H54 (cell line): ENCODE results near the gene ZYG11B.
A peak's percentile ranks its signal among the peaks of the same experiment; 100 is the strongest.
"Not testable (repeated sequence)": the region's sequence is repeated elsewhere in the genome, so short reads cannot be mapped to it uniquely, and the experiment has no call there.

Experiments
- DNase-seq: peaks from one replicate; pipeline ENCODE4 v3.0.0; 2011; ENCODE audit warnings: low spot score, mixed read lengths; ENCODE audit not compliant: insufficient read length
- FAIRE-seq: peaks from 3 replicates; lab custom pipeline; 2011; peaks lifted over from hg19 to GRCh38; lab: Jason Lieb, UNC
- POLR2A ChIP-seq: IDR thresholded peaks from 2 replicates; pipeline ENCODE4 v1.6.1; 2011; ENCODE audit warnings: low read depth, mild to moderate bottlenecking, low read length

The ZYG11B gene

DNA sequence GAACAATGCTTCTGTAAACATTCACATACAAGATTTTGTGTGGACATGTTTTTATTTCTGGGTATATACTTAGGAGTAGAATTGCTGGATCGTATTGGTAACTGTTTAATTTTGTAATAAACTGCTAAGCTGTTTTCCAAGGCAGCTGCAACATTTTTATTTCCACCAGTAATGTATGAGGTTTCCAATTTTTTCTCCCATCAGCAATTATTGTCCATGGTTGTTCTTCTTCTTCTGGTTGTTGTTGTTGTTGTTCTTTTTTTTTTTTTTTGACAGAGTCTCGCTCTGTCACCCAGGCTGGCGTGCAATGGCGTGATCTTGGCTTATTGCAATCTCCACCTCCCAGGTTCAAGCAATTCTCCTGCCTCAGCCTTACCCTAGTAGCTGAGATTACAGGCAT, 26.9 kb downstream of the ZYG11B start:
- DNase-seq (no peak), FAIRE-seq (no peak)
- no peak for TF ChIP-seq POLR2A

- FAIRE-seq (no peak), DNase-seq (no peak)
- TF ChIP-seq POLR2A = no peak
Observed at GRCh38 chr1:52756020-52756419, 29.8 kb downstream of the ZYG11B start.

- FAIRE-seq = no peak
- no peak for DNase-seq
- no peak for TF ChIP-seq POLR2A
Observed at GRCh38 chr1:52759908-52760307, 33.7 kb downstream of the ZYG11B start.

- no peak for DNase-seq
- no peak for FAIRE-seq
- TF ChIP-seq POLR2A = no peak
Observed at GRCh38 chr1:52767596-52768280, 41.5 kb downstream of the ZYG11B start.

GRCh38 chr1:52769346-52770033, 43.2 kb downstream of the ZYG11B start:
- no peak for FAIRE-seq

DNA sequence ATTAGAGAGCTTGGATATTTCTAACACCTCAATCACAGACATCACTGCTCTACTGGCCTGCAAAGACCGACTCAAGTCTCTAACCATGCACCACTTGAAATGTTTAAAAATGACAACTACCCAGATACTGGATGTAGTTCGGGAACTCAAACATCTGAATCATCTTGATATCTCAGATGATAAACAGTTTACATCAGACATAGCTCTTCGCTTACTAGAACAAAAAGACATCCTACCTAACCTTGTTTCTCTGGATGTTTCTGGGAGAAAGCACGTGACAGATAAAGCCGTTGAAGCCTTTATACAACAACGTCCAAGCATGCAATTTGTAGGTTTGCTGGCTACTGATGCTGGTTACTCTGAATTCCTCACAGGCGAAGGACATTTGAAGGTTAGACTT, 45.1 kb downstream of the ZYG11B start:
- no peak for TF ChIP-seq POLR2A
- FAIRE-seq (no peak), DNase-seq (no peak)

More at GRCh38 chr1:52769346-52770033, 43.2 kb downstream of the ZYG11B start:
- no peak for TF ChIP-seq POLR2A
- no peak for DNase-seq

DNA sequence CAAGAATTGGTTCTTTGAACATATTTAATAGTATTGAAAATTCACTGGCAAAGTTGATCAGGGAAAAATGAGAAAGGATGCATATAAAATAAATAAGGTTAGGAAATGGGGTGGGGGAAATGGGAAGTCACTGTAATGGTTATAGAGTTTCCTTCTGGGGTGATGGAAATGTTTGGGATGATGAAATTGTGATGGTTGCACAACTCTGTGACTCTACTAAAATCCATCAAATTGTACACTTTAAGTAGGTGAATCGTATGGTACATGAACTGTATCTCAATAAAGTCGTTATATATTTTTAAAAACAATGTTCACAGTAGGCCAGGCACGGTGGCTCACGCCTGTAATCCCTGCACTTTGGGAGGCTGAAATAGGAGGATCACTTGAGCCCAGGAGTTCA, 59.9 kb downstream of the ZYG11B start:
- no peak for FAIRE-seq
- DNase-seq = no peak
- no peak for TF ChIP-seq POLR2A

- not testable (repeated sequence) for FAIRE-seq
Observed at GRCh38 chr1:52790429-52790828, 64.2 kb downstream of the ZYG11B start.

DNA sequence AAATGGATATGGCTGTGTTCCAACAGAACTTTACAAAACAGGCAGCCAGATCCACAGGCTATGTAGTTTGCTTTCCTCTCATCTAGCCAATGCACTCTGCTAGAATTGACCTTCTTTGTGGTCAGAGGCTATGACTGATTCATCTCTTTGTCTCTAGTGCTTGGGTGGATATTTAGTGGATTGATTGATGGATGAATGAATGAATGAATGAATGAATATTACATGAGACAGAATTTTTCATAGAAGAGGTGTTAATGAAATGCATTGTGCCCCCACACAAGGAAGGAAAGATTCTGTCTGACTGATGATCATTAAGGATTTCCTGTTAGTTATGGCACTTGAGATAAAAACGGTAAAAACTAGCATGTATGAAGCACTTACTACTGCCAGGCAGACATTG, 65.8 kb downstream of the ZYG11B start:
- peak; percentile 6 for FAIRE-seq
- no peak for TF ChIP-seq POLR2A
- no peak for DNase-seq

More at GRCh38 chr1:52790429-52790828, 64.2 kb downstream of the ZYG11B start:
- not testable (repeated sequence) for DNase-seq

- not testable (repeated sequence) for FAIRE-seq, DNase-seq
Observed at GRCh38 chr1:52793717-52794116, 67.5 kb downstream of the ZYG11B start.

DNA sequence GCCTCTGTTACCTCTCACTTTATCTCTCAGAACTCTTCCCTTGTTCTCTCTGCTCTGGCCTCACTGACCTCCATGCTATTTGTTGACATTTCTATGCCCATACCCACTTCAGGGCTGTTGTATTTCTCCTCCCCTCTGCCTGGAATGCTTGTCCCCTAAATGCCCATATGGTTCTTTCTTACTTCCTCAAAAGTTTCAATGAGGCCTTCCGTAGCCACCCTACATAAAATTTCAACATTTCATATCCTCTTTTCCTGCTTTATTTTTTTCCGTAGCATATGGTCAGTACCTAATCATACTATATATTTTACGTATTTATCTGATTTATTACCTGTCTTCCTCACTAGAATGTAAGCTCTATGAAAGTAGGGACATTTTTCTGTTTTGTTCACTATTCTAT, 69.2 kb downstream of the ZYG11B start:
- TF ChIP-seq POLR2A = no peak
- DNase-seq (no peak), FAIRE-seq (no peak)

DNA sequence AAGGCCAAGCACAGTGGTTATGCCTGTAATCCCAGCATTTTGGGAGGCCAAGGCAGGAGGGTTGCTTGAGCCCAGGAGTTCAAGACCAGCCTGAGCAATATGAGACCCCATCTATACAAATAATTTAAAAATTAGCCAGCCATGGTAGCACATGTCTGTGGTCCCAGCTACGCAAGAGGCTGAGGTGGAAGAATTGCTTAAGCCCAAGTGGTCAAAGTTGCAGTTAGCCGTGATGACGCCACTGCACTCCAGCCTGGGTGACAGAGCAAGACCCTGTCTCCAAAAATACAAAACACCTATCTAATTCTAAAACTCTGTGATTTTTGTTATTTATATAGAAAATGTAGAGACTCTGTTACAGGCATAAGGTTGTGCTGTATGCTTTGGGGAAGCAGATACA, 72.1 kb downstream of the ZYG11B start:
- FAIRE-seq = no peak

GRCh38 chr1:52801011-52801410, 74.8 kb downstream of the ZYG11B start:
- FAIRE-seq (no peak), DNase-seq (no peak)
- no peak for TF ChIP-seq POLR2A

More for the DNA sequence above, 72.1 kb downstream of the ZYG11B start:
- DNase-seq = no peak
- TF ChIP-seq POLR2A = no peak

GRCh38 chr1:52804083-52804482, 77.8 kb downstream of the ZYG11B start:
- not testable (repeated sequence) for FAIRE-seq

GRCh38 chr1:52814465-52814864, 88.2 kb downstream of the ZYG11B start:
- DNase-seq (no peak), FAIRE-seq (peak; percentile 27)
- TF ChIP-seq POLR2A = no peak

More at GRCh38 chr1:52804083-52804482, 77.8 kb downstream of the ZYG11B start:
- not testable (repeated sequence) for DNase-seq

- not testable (repeated sequence) for FAIRE-seq, DNase-seq
Observed at GRCh38 chr1:52820830-52821229, 94.6 kb downstream of the ZYG11B start.
